Activated CD8-positive, alpha-beta memory T cell treated with anti-CD3 and anti-CD28 coated beads, Interleukin-2, amount 50 U/mL, for 24 hours (primary cell): ENCODE measurements around the gene ACOX1.
"Not testable (repeated sequence)": the region's sequence is repeated elsewhere in the genome, so short reads cannot be mapped to it uniquely, and the experiment has no call there.

ENCODE experiments used
- DNase-seq: peaks from one replicate; pipeline ENCODE4 v3.0.0-alpha.2; 2020; ENCODE audit errors: extremely low read depth

The ACOX1 gene

GRCh38 chr17:75981019-75981615 lies 2.2 kb upstream of the ACOX1 start:
- DNase-seq = no peak

GRCh38 chr17:75980188-75981018 lies 1.4 kb upstream of the ACOX1 start:
- no peak for DNase-seq

GRCh38 chr17:75979705-75980187 lies 780 bp upstream of the ACOX1 start:
- DNase-seq = no peak

GRCh38 chr17:75976175-75976848 lies 2.7 kb downstream of the ACOX1 start:
- no peak for DNase-seq

- no peak for DNase-seq
These were observed 3.2 kb downstream of the ACOX1 start for GRCh38 chr17:75975757-75976174.

DNA sequence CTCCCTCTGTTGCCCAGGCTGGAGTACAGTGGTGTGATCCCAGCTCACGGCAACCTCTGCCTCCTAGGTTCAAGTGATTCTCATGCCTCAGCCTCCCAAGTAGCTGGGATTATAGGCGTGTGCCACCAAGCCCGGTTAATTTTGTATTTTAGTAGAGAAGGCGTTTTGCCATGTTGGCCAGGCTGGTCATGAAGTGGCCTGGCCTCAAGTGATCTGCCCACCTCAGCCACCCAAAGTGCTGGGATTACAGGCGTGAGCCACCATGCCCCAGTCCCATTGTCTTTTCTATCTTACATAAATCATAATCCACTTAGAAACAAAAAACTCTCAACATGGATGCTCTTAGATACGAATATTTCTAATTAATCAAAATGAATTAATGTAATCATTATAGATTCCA lies 3.8 kb downstream of the ACOX1 start:
- not testable (repeated sequence) for DNase-seq

GRCh38 chr17:75970626-75971025 lies 8.3 kb downstream of the ACOX1 start:
- DNase-seq = no peak

GRCh38 chr17:75970011-75970523 lies 8.9 kb downstream of the ACOX1 start:
- no peak for DNase-seq

DNA sequence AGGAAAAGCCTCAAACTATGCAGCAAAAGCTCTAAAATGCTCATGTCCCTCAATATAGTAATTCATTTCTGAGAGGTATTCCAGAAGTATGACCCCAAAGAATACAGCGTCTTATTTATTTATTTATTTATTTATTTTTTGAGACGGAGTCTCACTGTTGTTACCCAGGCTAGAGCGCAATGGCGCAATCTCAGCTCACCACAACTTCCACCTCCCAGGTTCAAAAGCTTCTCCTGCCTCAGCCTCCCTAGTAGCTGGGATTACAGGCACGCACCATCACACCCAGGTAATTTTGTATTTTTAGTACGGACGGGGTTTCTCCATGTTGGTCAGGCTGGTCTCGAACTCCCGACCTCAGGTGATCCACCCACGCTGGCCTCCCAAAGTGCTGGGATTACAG lies 9.9 kb downstream of the ACOX1 start:
- not testable (repeated sequence) for DNase-seq

GRCh38 chr17:75965468-75965867 lies 13.5 kb downstream of the ACOX1 start:
- DNase-seq = no peak

DNA sequence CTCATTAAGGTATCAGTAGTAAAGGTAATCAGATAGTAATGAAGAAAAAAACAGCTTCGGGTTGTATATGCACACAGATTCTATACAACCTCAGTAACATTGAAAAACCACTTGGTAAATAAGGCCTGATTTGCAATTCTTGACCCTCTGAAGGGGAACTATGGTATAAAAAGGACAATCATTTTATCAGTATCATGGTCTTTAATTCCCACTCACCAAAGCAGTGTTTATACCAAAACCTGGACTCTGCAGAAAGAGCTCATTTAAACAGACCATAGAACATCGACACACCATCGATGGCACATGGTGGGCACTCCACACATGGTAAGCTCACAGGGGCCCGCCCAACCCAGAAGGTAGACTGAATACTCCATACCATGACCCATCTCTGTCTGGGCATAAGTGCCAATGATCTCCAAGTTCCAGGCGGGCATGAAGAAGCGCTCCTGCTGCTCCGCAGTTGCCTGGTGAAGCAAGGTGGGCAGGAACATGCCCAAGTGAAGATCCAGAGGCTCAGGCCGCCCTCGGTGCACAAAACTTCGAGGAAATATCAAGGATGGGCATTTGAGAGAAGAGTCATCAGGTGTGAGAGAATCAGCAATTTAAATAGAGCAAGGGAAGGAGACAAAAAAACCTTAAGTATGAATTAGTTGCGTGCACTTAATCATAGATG lies 19.0 kb downstream of the ACOX1 start:
- no peak for DNase-seq

- no peak for DNase-seq
These were observed 19.7 kb downstream of the ACOX1 start for GRCh38 chr17:75959051-75959838.

- no peak for DNase-seq
These were observed 28.0 kb downstream of the ACOX1 start for GRCh38 chr17:75950855-75951554.

DNA sequence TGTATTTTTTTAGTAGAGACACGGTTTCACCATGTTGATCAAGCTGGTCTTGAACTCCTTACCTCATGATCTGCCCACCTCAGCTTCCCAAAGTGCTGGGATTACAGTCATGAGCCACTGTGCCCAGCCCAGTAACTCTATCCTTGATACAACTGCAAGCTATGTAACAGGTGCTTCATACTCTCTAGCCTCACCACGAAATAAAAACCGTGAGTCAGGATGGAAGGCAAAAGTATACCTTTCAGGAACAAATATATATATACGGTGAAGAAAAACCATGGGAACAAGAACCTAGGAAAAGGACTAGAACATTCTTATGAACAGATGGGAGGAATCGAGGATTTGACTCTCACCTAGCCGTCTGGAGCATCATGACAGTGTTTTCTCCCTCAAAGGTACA lies 28.5 kb downstream of the ACOX1 start:
- no peak for DNase-seq

GRCh38 chr17:75945211-75945610 lies 33.8 kb downstream of the ACOX1 start:
- no peak for DNase-seq

GRCh38 chr17:75943491-75943890 lies 35.5 kb downstream of the ACOX1 start:
- no peak for DNase-seq

DNA sequence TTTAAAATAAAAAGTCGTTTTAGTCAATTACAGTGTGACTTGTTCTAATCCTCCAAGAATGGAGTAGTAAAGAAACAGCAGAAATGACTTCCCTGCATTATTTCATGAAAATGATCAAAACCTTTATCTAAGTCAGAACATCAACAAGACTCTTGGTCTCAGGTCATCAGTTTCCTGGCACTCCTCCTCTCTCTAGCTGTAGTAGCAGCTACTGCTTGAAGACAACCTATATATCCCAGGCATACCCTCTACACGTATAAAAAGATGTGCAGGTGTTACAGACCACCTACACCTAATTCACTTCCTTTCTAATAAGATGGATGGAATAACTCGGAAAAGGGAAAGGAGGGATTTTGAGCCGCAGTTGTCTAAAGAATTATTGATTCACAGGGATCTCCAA lies 36.5 kb downstream of the ACOX1 start:
- DNase-seq = no peak

DNA sequence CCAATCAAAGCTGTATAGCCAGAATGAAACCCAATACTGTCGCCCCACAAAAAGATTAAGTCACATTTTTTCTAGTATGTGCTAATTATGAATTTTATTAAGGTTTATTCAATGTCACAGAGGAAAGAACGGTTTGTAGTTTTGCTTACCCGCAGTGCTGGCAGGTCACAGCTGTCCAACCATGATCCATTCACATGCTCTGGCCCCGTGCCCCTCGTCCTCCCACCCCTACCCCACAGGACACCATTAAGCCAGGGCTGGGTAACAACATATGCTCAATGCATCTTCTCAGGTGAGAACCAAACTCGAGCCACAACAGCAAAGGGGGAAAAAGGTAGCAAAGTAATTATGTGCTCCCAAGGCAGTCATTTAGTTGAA lies 37.5 kb downstream of the ACOX1 start:
- DNase-seq = no peak

DNA sequence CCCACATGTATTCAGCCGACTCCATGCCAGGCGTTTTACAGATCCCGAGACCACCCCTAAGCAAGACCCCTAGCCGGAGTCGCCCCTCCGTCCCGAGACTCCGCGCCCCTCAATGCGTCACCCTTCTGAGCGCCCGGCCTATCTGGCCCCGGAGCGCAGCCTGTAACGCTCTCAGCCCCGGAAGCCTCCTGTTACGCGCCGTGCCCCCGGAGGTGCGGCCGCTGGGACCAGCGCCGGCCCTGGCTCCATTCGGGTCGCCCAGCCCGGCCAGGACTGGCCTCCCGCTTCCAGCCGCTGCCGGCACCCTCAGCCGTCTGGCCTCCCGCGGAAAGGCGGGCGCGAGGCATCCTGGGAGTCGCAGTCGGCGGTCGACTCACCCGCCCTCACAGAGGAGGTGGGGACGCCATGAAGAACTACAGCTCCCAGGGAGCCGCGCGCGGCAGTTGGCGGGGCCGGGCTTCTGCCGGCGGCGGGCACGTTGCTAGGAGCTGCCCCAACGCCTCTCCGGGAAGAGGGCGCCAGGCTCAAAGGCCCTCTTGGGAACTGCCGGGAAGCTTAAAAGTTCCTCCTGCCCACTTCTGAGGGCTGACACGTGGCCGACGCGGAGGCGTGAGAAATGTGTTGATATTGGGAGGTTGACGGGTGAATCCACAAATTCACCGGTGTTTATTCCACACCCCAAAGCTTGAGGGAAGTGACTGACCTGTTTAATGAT lies 38.1 kb downstream of the ACOX1 start, which contains the start of gene FBF1:
FBF1 (minus strand) TSS at position 316 of the 715 bp plus-strand sequence. CDS start 2,893 bp downstream, outside the sequence.
- peak; percentile 78 for DNase-seq

DNA sequence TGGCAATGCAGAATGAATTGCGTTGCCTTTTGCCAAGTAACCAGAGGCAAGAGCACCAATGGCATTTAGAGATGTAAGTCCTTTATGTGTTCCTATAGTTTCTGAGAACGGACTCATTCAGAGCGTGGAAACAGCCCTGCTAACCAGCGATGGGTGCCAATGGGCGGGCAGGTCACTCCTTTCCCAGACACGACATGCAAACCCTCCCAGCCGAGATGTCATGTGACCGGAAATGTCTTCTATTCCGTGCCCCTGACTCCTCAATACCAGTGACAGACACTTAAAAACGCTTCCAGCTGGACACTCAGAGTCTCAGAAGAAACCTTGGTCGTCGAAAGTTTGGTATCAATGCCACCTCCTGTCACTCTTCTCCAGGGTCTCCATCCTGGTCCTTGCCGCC lies 41.3 kb downstream of the ACOX1 start:
- no peak for DNase-seq
